Mesothelial cell of epicardium (in vitro differentiated cells): ENCODE measurements around the gene MTMR4. TPM values are rescaled to one million over a fixed set of nuclear protein-coding genes. Genes with fewer than 3 reads are reported as not detected.

Experiments used
- DNase-seq, 2 experiments: peaks; one replicate each; pipeline ENCODE4 v3.0.0; 2021; ENCODE audit warnings: low spot score in 2 of 2; ENCODE audit not compliant: unreplicated experiment in 2 of 2
- H3K27ac Mint-ChIP-seq: 2 replicates; pipeline ENCODE4 v1.8.0; 2021; ENCODE audit warnings: mixed read lengths
- H3K27me3 Mint-ChIP-seq: 2 replicates; pipeline ENCODE4 v1.8.0; 2021; ENCODE audit warnings: low read depth, mixed read lengths
- H3K36me3 Mint-ChIP-seq: 2 replicates; pipeline ENCODE4 v1.8.0; 2021; ENCODE audit warnings: mixed read lengths
- H3K4me1 Mint-ChIP-seq: 2 replicates; pipeline ENCODE4 v1.8.0; 2021; ENCODE audit warnings: mixed read lengths
- H3K4me3 Mint-ChIP-seq: 2 replicates; pipeline ENCODE4 v1.8.0; 2021; ENCODE audit warnings: mild to moderate bottlenecking, moderate library complexity, mixed read lengths
- H3K9me3 Mint-ChIP-seq: 2 replicates; pipeline ENCODE4 v1.8.0; 2021; ENCODE audit warnings: mixed read lengths
- CTCF ChIP-seq: fragments of 200-600 bp; sonication (generic); IDR thresholded peaks from one replicate; pipeline ENCODE4 v1.5.0; 2021; ENCODE audit warnings: antibody characterized with exemption; ENCODE audit not compliant: unreplicated experiment
- total RNA-seq: library from RNA; stranded (reverse); gene quantifications from 3 replicates; pipeline ENCODE4 v1.2.1, GENCODE V29; 2021

The MTMR4 gene
- total RNA-seq, 1 donor from 2014 or later: 73.1 TPM

- Mint-ChIP-seq H3K27me3 (no peaks in the 10 kb centered on the region), H3K27ac (no peak overlapping the region), H3K4me3 (no peak overlapping the region), H3K36me3 (peaks cover 44% of the 10 kb centered on the region), H3K9me3 (no peaks in the 10 kb centered on the region), H3K4me1 (no peaks in the 10 kb centered on the region)
- no peak for TF ChIP-seq CTCF
- DNase-seq: no peak
Measured at GRCh38 chr17:58498177-58498828, 16.1 kb downstream of the MTMR4 start.

GRCh38 chr17:58493506-58493905 is 20.9 kb downstream of the MTMR4 start:
- Mint-ChIP-seq H3K9me3 (no peaks in the 10 kb centered on the region), H3K27ac (no peak overlapping the region), H3K4me3 (no peak overlapping the region), H3K36me3 (peaks cover 54% of the 10 kb centered on the region), H3K27me3 (no peaks in the 10 kb centered on the region), H3K4me1 (no peaks in the 10 kb centered on the region)
- TF ChIP-seq CTCF: no peak
- DNase-seq: no peak

- no peak for TF ChIP-seq CTCF
- no peak overlapping the region for H3K27ac Mint-ChIP-seq
- no peaks in the 10 kb centered on the region for H3K27me3 Mint-ChIP-seq
Measured at GRCh38 chr17:58492238-58493121, 22.0 kb downstream of the MTMR4 start.

GRCh38 chr17:58491510-58492045 is 22.9 kb downstream of the MTMR4 start:
- H3K4me3 Mint-ChIP-seq: no peak overlapping the region
- H3K27ac Mint-ChIP-seq: no peak overlapping the region
- no peak for DNase-seq
- no peak for TF ChIP-seq CTCF
- H3K36me3 Mint-ChIP-seq: peaks cover 46% of the 10 kb centered on the region
- no peaks in the 10 kb centered on the region for H3K4me1 Mint-ChIP-seq
- no peaks in the 10 kb centered on the region for H3K27me3 Mint-ChIP-seq
- H3K9me3 Mint-ChIP-seq: no peaks in the 10 kb centered on the region

More at GRCh38 chr17:58492238-58493121, 22.0 kb downstream of the MTMR4 start:
- Mint-ChIP-seq H3K36me3 (peaks cover 49% of the 10 kb centered on the region), H3K4me3 (no peak overlapping the region), H3K9me3 (no peaks in the 10 kb centered on the region), H3K4me1 (no peaks in the 10 kb centered on the region)
- no peak for DNase-seq

GRCh38 chr17:58488428-58488890 is 26.0 kb downstream of the MTMR4 start:
- no peak for DNase-seq
- Mint-ChIP-seq H3K27me3 (no peaks in the 10 kb centered on the region), H3K27ac (no peak overlapping the region), H3K4me3 (no peak overlapping the region), H3K9me3 (no peaks in the 10 kb centered on the region), H3K36me3 (peaks cover 33% of the 10 kb centered on the region), H3K4me1 (no peaks in the 10 kb centered on the region)
- TF ChIP-seq CTCF: no peak
